GM23338 (cell line): Measurements from ENCODE around the gene UBXN11. TPM values are rescaled to one million over a fixed set of nuclear protein-coding genes. Genes with fewer than 3 reads are reported as not detected.

ENCODE experiments used
- ATAC-seq: fragments of 200-7000 bp; cut with Tn5 transposase; 3 replicates; pipeline ENCODE4 v1.9.1; 2020
- DNase-seq: peaks from one replicate; pipeline ENCODE4 v3.0.0-alpha.2; 2015; ENCODE audit warnings: low spot score
- H2AFZ ChIP-seq: fragments of 200-600 bp; sonication (generic); 2 replicates; pipeline ENCODE4 v1.8.0; 2016; ENCODE audit warnings: antibody characterized with exemption, mild to moderate bottlenecking, moderate library complexity
- H3F3A ChIP-seq: fragments of 200-600 bp; sonication (generic); replicated peaks from 2 replicates; pipeline ENCODE4 v1.8.0; 2017; ENCODE audit warnings: antibody characterized with exemption, mixed run types, low read depth
- H3K27ac ChIP-seq: fragments of 200-600 bp; sonication (generic); 2 replicates; pipeline ENCODE4 v1.6.1; 2016; ENCODE audit warnings: low read depth
- H3K27me3 ChIP-seq: fragments of 200-600 bp; sonication (generic); 2 replicates; pipeline ENCODE4 v1.8.0; 2016; ENCODE audit warnings: mild to moderate bottlenecking, mixed run types, moderate library complexity; ENCODE audit not compliant: insufficient read depth
- H3K36me3 ChIP-seq: fragments of 200-600 bp; sonication (generic); 2 replicates; pipeline ENCODE4 v1.8.0; 2016; ENCODE audit warnings: mild to moderate bottlenecking; ENCODE audit not compliant: insufficient read depth
- H3K4me1 ChIP-seq: fragments of 200-600 bp; sonication (generic); 2 replicates; pipeline ENCODE4 v1.8.0; 2016; ENCODE audit warnings: mild to moderate bottlenecking, moderate library complexity; ENCODE audit not compliant: insufficient read depth
- H3K4me2 ChIP-seq: fragments of 200-600 bp; sonication (generic); 2 replicates; pipeline ENCODE4 v1.7.1; 2017; ENCODE audit warnings: mixed run types
- H3K4me3 ChIP-seq: fragments of 200-600 bp; sonication (generic); 2 replicates; pipeline ENCODE4 v1.6.1; 2016; ENCODE audit warnings: mixed run types
- H3K79me2 ChIP-seq: fragments of 200-600 bp; sonication (generic); replicated peaks from 2 replicates; pipeline ENCODE4 v1.8.0; 2017; ENCODE audit warnings: mild to moderate bottlenecking; ENCODE audit not compliant: insufficient read depth
- H3K9me2 ChIP-seq: fragments of 200-600 bp; sonication (generic); 2 replicates; pipeline ENCODE4 v1.8.0; 2017; ENCODE audit not compliant: insufficient read depth
- H4K20me1 ChIP-seq: fragments of 200-600 bp; sonication (generic); replicated peaks from 2 replicates; pipeline ENCODE4 v1.8.0; 2017; ENCODE audit warnings: mild to moderate bottlenecking; ENCODE audit not compliant: insufficient read depth
- H3K27ac Mint-ChIP-seq: 2 replicates; pipeline ENCODE4 v1.8.0; 2020; ENCODE audit warnings: inconsistent platforms, mild to moderate bottlenecking, moderate library complexity, mixed read lengths
- H3K27me3 Mint-ChIP-seq: 3 replicates; pipeline ENCODE4 v1.8.0; 2022; ENCODE audit warnings: low read depth, mild to moderate bottlenecking, moderate library complexity, mixed read lengths, inconsistent platforms; ENCODE audit not compliant: insufficient read depth, poor library complexity
- H3K36me3 Mint-ChIP-seq: 3 replicates; pipeline ENCODE4 v1.8.0; 2021; ENCODE audit warnings: low read depth, mild to moderate bottlenecking, inconsistent platforms, moderate library complexity, mixed read lengths
- H3K4me1 Mint-ChIP-seq: 3 replicates; pipeline ENCODE4 v1.8.0; 2020; ENCODE audit warnings: mild to moderate bottlenecking, inconsistent platforms, mixed read lengths
- H3K4me3 Mint-ChIP-seq: 3 replicates; pipeline ENCODE4 v1.8.0; 2021; ENCODE audit warnings: moderate library complexity, mild to moderate bottlenecking, inconsistent platforms, mixed read lengths
- H3K9me3 Mint-ChIP-seq: 3 replicates; pipeline ENCODE4 v1.8.0; 2020; ENCODE audit warnings: moderate library complexity, mild to moderate bottlenecking, inconsistent platforms, mixed read lengths
- CREB1 ChIP-seq: fragments of 250-450 bp; sonication (Bioruptor Pico); IDR thresholded peaks from 2 replicates; pipeline ENCODE4 v1.5.0; 2020; ENCODE audit warnings: low read depth, mild to moderate bottlenecking, moderate library complexity
- CTCF ChIP-seq, 2 experiments: fragments of 200-600 bp in 1 of 2; sonication (generic) in 1 of 2; conservative IDR thresholded peaks; 2 replicates each; pipeline versions ENCODE4 v1.5.1 to v1.6.1; 2016 to 2017; ENCODE audit warnings: antibody characterized with exemption in 2 of 2, low read depth in 2 of 2, mild to moderate bottlenecking in 2 of 2, moderate library complexity in 1 of 2
- EZH2 ChIP-seq: fragments of 200-600 bp; sonication (generic); IDR thresholded peaks from one replicate; pipeline ENCODE4 v1.8.0; 2017; ENCODE audit warnings: antibody characterized with exemption, mild to moderate bottlenecking, low read depth; ENCODE audit not compliant: unreplicated experiment
- EZH2phosphoT487 ChIP-seq: fragments of 200-600 bp; sonication (generic); IDR thresholded peaks from one replicate; pipeline ENCODE4 v1.8.1; 2018; ENCODE audit warnings: antibody characterized with exemption; ENCODE audit not compliant: unreplicated experiment
- NANOG ChIP-seq: IDR thresholded peaks from 2 replicates; pipeline ENCODE4 v1.6.1; 2016; ENCODE audit warnings: antibody characterized with exemption, borderline replicate concordance
- POLR2AphosphoS5 ChIP-seq: IDR thresholded peaks from 2 replicates; pipeline ENCODE4 v1.6.1; 2016; ENCODE audit warnings: antibody characterized with exemption, low read depth
- REST ChIP-seq: IDR thresholded peaks from one replicate; pipeline ENCODE4 v1.6.1; 2018; ENCODE audit warnings: antibody characterized with exemption; ENCODE audit not compliant: unreplicated experiment
- STAT1 ChIP-seq: IDR thresholded peaks from one replicate; pipeline ENCODE4 v1.6.1; 2016; ENCODE audit warnings: antibody characterized with exemption; ENCODE audit not compliant: unreplicated experiment
- ZNF114 ChIP-seq: fragments of 250-450 bp; sonication (Bioruptor Pico); IDR thresholded peaks from 2 replicates; pipeline ENCODE4 v1.5.0; 2020; ENCODE audit warnings: mild to moderate bottlenecking, moderate library complexity
- ZNF331 ChIP-seq: fragments of 250-450 bp; sonication (Bioruptor Pico); IDR thresholded peaks from 2 replicates; pipeline ENCODE4 v1.5.0; 2020; ENCODE audit warnings: low read depth, mild to moderate bottlenecking, moderate library complexity
- polyA plus RNA-seq: library from polyadenylated mRNA; unstranded; fragments of >200 nt; fragmentation: Nextera tagmentation; extraction: Ambion mirVana; gene quantifications from 2 replicates; pipeline ENCODE4 v1.2.1, GENCODE V29; 2016
- total RNA-seq: library from RNA; depleted of rRNA; stranded (reverse); fragments of >200 nt; shearing (Covaris generic); gene quantifications from 2 replicates; pipeline ENCODE4 v1.2.3, GENCODE V29; 2014

UBXN11 gene
- total and polyA plus RNA-seq, 2 experiments from 2014 or later = 8.0 to 8.3 TPM

- Mint-ChIP-seq H3K9me3 (no peaks in the 10 kb centered on the region; the same call in 2 of the 3 replicates), H3K4me3 (no peak overlapping the region; the same call in 2 of the 3 replicates), H3K27ac (no peak overlapping the region), H3K4me1 (peaks cover 32% of the 10 kb centered on the region), H3K27me3 (peaks cover 11% of the 10 kb centered on the region), H3K36me3 (peaks cover 16% of the 10 kb centered on the region)
- no peak overlapping the region for H2AFZ ChIP-seq
- DNase-seq (no peak), ATAC-seq (no peak)
- H3K4me1 ChIP-seq = peaks cover 29% of the 10 kb centered on the region
- no peak for TF ChIP-seq EZH2phosphoT487
- TF ChIP-seq ZNF114 (CRISPR knock-in tag) = no peak
- TF ChIP-seq STAT1 = no peak
- no peak for TF ChIP-seq EZH2
- TF ChIP-seq POLR2AphosphoS5 = no peak
- TF ChIP-seq REST = no peak
- no peak for TF ChIP-seq CTCF (conservative IDR thresholded peaks at IDR 0.05; ENCODE audit: low read depth in 2 of 2)
- TF ChIP-seq NANOG = no peak
- TF ChIP-seq CREB1 (CRISPR knock-in tag) = no peak
- no peak for TF ChIP-seq ZNF331 (CRISPR knock-in tag)
- peak overlapping the region; percentile 74 for H3K27ac ChIP-seq
- no peaks in the 10 kb centered on the region for H4K20me1 ChIP-seq
- peaks cover 9% of the 10 kb centered on the region; the same call in 1 of the 2 replicates for H3F3A ChIP-seq
- H3K36me3 ChIP-seq = no peaks in the 10 kb centered on the region
- peak overlapping the region; percentile 68 for H3K4me2 ChIP-seq
- H3K9me2 ChIP-seq = no peaks in the 10 kb centered on the region
- no peaks in the 10 kb centered on the region for H3K79me2 ChIP-seq
- H3K4me3 ChIP-seq = no peak overlapping the region
- no peaks in the 10 kb centered on the region for H3K27me3 ChIP-seq
These were observed 12.1 kb upstream of the UBXN11 start for GRCh38 chr1:26318338-26319064.
